Measurements from ENCODE around the gene KCNJ6.

GRCh38 chr21:37655611-37656300 lies 260.5 kb downstream of the KCNJ6 start:
- TF ChIP-seq ZNF565 (CRISPR knock-in tag; conservative IDR thresholded peaks at IDR 0.05; ENCODE audit: low read depth) (no peak), OSR1 (CRISPR knock-in tag; IDR thresholded peaks at IDR 0.05) (no peak), SNAI2 (CRISPR knock-in tag; IDR thresholded peaks at IDR 0.05) (no peak)

Measured in SK-N-SH treated with all-trans-retinoic acid at 6 μM for 48 hours (cell line).